GM19438 (cell line): ENCODE data around the gene TMPRSS7.
"Not testable (repeated sequence)": the region's sequence is repeated elsewhere in the genome, so short reads cannot be mapped to it uniquely, and the experiment has no call there.

ENCODE experiments used
- ATAC-seq: cut with Tn5 transposase; IDR thresholded peaks from one replicate; pipeline ENCODE4 v1.9.1; 2021; ENCODE audit warnings: low read depth; ENCODE audit not compliant: unreplicated experiment

TMPRSS7 gene

GRCh38 chr3:112012205-112012992, 22.1 kb upstream of the TMPRSS7 start:
- ATAC-seq: no peak

- peak; percentile 83 for ATAC-seq
Observed at GRCh38 chr3:112013058-112013783, 21.3 kb upstream of the TMPRSS7 start.

GRCh38 chr3:112013784-112014143, 20.8 kb upstream of the TMPRSS7 start:
- peak; percentile 23 for ATAC-seq

- ATAC-seq: no peak
Observed at GRCh38 chr3:112017091-112017490, 17.4 kb upstream of the TMPRSS7 start.

- ATAC-seq: no peak
Observed at GRCh38 chr3:112018712-112019111, 15.8 kb upstream of the TMPRSS7 start.

GRCh38 chr3:112019716-112020115, 14.8 kb upstream of the TMPRSS7 start:
- no peak for ATAC-seq

GRCh38 chr3:112020674-112021085, 13.9 kb upstream of the TMPRSS7 start:
- no peak for ATAC-seq

GRCh38 chr3:112027142-112027541, 7.4 kb upstream of the TMPRSS7 start:
- no peak for ATAC-seq

- ATAC-seq: no peak
Observed at GRCh38 chr3:112027826-112028225, 6.7 kb upstream of the TMPRSS7 start.

GRCh38 chr3:112030901-112031300, 3.6 kb upstream of the TMPRSS7 start:
- no peak for ATAC-seq

- no peak for ATAC-seq
Observed at GRCh38 chr3:112032098-112032731, 2.3 kb upstream of the TMPRSS7 start.

- no peak for ATAC-seq
Observed at GRCh38 chr3:112035241-112035640, 705 bp downstream of the TMPRSS7 start.

GRCh38 chr3:112037194-112037593, 2.7 kb downstream of the TMPRSS7 start:
- ATAC-seq: not testable (repeated sequence)

- no peak for ATAC-seq
Observed at GRCh38 chr3:112038863-112039262, 4.3 kb downstream of the TMPRSS7 start.

GRCh38 chr3:112041321-112041720, 6.8 kb downstream of the TMPRSS7 start:
- no peak for ATAC-seq

GRCh38 chr3:112042842-112043280, 8.3 kb downstream of the TMPRSS7 start:
- ATAC-seq: no peak

GRCh38 chr3:112043621-112044201, 9.2 kb downstream of the TMPRSS7 start:
- peak; percentile 90 for ATAC-seq

- no peak for ATAC-seq
Observed at GRCh38 chr3:112046599-112046998, 12.1 kb downstream of the TMPRSS7 start.

- ATAC-seq: no peak
Observed at GRCh38 chr3:112047264-112047663, 12.7 kb downstream of the TMPRSS7 start.

- no peak for ATAC-seq
Observed at GRCh38 chr3:112048911-112049310, 14.4 kb downstream of the TMPRSS7 start.

GRCh38 chr3:112053229-112053628, 18.7 kb downstream of the TMPRSS7 start:
- ATAC-seq: no peak
